T-helper 2 cell treated with Interferon-gamma antibody and Interleukin-4, amounts not matched to agents 100 ng/mL and 5 ng/mL, for 36 hours (primary cell): ENCODE results near the gene CRABP2. TPM values are rescaled to one million over a fixed set of nuclear protein-coding genes. Genes with fewer than 3 reads are reported as not detected.

Experiments
- intact Hi-C: fragments of 100-400 bp; cut with micrococcal nuclease; formaldehyde crosslinking; loops from one replicate; pipeline ENCODE4 v1.15.1; 2023
- total RNA-seq: library from RNA; stranded (reverse); gene quantifications from 2 replicates; pipeline ENCODE4 v1.2.3, GENCODE V29; 2022

Gene CRABP2
- total RNA-seq, 1 donor from 2014 or later = 1.6 TPM

GRCh38 chr1:156712626-156713025 lies 7.2 kb upstream of the CRABP2 start:
- intact Hi-C loops = no loop called here

- intact Hi-C loops = no loop called here
These were observed 5.8 kb upstream of the CRABP2 start for GRCh38 chr1:156711011-156711817.

GRCh38 chr1:156709757-156710489 lies 4.5 kb upstream of the CRABP2 start:
- intact Hi-C loops = no loop called here

GRCh38 chr1:156709031-156709430 lies 3.6 kb upstream of the CRABP2 start:
- intact Hi-C loops = no loop called here

GRCh38 chr1:156708218-156708661 lies 2.9 kb upstream of the CRABP2 start:
- intact Hi-C loops = no loop called here

- intact Hi-C loops = no loop called here
These were observed 2.2 kb upstream of the CRABP2 start for GRCh38 chr1:156707417-156708217.

- intact Hi-C loops = loop anchor here (1.0 kb wide), 2 partner anchors 18 to 47 kb away; no protein-coding TSS in a partner anchor
These were observed 1.5 kb upstream of the CRABP2 start for GRCh38 chr1:156706657-156707416.

GRCh38 chr1:156705918-156706656 lies 704 bp upstream of the CRABP2 start:
- intact Hi-C loops = loop anchor here (1.0 kb wide), 2 partner anchors 17 to 46 kb away; no protein-coding TSS in a partner anchor

GRCh38 chr1:156704930-156705320 lies 458 bp downstream of the CRABP2 start:
- intact Hi-C loops = no loop called here

GRCh38 chr1:156704166-156704711 lies 1.1 kb downstream of the CRABP2 start:
- intact Hi-C loops = no loop called here

GRCh38 chr1:156703741-156704140 lies 1.6 kb downstream of the CRABP2 start:
- intact Hi-C loops = no loop called here

- intact Hi-C loops = no loop called here
These were observed 2.0 kb downstream of the CRABP2 start for GRCh38 chr1:156703336-156703735.

- intact Hi-C loops = no loop called here
These were observed 4.4 kb downstream of the CRABP2 start for GRCh38 chr1:156700736-156701531.

- intact Hi-C loops = no loop called here
These were observed 6.4 kb downstream of the CRABP2 start for GRCh38 chr1:156698995-156699394.

- intact Hi-C loops = no loop called here
These were observed 7.9 kb downstream of the CRABP2 start for GRCh38 chr1:156697481-156697880.

- intact Hi-C loops = no loop called here
These were observed 8.6 kb downstream of the CRABP2 start for GRCh38 chr1:156696755-156697154.

- intact Hi-C loops = no loop called here
These were observed 10.8 kb downstream of the CRABP2 start for GRCh38 chr1:156694690-156694962.

GRCh38 chr1:156693848-156694689 lies 11.3 kb downstream of the CRABP2 start:
- intact Hi-C loops = no loop called here
